AG10803 (cell line): Measurements from ENCODE around the gene MAPKAP1.

Experiments used
- DNase-seq: peaks from one replicate; pipeline ENCODE4 v3.0.0; 2010; ENCODE audit warnings: low read depth
- H3K4me3 ChIP-seq: 2 replicates; pipeline ENCODE4 v1.5.1; 2011; ENCODE audit warnings: mild to moderate bottlenecking, low read length, control low read depth
- TF ChIP-seq, protein P1 (sequence below): conservative IDR thresholded peaks from 2 replicates; pipeline ENCODE4 v1.5.1; 2011; ENCODE audit warnings: mild to moderate bottlenecking, low read length, control low read depth, inconsistent platforms

The MAPKAP1 gene

DNA sequence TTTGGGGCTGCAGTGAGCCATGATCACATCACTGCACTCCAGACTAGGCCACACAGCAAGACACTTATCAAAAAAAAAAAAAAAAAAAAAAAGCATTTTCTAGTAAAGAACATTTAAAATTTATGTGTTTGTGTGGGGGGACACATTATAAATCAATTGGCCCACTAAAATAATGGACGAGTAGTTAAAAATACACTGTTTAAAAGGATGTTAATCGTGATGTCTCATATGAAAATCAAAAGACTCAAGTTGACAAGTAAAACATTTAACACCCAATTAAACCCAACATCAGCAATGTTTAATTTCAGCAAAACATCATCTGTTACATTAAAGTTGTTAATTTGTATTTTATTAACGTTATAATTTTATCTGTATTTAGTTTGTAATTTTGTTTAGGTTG lies 152.3 kb downstream of the MAPKAP1 start:
- DNase-seq: no peak
- TF ChIP-seq, protein P1, sequence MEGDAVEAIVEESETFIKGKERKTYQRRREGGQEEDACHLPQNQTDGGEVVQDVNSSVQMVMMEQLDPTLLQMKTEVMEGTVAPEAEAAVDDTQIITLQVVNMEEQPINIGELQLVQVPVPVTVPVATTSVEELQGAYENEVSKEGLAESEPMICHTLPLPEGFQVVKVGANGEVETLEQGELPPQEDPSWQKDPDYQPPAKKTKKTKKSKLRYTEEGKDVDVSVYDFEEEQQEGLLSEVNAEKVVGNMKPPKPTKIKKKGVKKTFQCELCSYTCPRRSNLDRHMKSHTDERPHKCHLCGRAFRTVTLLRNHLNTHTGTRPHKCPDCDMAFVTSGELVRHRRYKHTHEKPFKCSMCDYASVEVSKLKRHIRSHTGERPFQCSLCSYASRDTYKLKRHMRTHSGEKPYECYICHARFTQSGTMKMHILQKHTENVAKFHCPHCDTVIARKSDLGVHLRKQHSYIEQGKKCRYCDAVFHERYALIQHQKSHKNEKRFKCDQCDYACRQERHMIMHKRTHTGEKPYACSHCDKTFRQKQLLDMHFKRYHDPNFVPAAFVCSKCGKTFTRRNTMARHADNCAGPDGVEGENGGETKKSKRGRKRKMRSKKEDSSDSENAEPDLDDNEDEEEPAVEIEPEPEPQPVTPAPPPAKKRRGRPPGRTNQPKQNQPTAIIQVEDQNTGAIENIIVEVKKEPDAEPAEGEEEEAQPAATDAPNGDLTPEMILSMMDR: no peak
- H3K4me3 ChIP-seq: no peak overlapping the region

DNA sequence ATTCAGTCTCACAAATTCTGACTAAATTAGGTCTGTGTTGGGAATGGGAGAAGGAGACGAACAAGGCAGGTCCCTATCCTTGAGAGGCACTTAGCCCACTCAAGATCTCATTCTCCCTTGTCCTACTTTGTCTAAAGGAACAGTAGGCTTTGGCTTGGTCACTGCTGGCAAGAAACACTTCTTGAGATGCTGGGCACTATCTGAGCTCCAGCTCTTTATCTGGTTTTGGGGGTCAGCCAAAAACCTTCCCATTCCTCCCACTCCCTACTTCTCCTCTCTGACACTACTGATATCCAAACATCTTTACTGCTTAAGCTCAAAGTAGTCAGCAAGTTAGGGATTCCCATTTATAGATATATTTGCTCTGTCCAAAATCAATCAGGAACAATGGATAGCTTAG lies 155.2 kb downstream of the MAPKAP1 start:
- no peak overlapping the region for H3K4me3 ChIP-seq
- TF ChIP-seq, protein P1: no peak
- DNase-seq: no peak

DNA sequence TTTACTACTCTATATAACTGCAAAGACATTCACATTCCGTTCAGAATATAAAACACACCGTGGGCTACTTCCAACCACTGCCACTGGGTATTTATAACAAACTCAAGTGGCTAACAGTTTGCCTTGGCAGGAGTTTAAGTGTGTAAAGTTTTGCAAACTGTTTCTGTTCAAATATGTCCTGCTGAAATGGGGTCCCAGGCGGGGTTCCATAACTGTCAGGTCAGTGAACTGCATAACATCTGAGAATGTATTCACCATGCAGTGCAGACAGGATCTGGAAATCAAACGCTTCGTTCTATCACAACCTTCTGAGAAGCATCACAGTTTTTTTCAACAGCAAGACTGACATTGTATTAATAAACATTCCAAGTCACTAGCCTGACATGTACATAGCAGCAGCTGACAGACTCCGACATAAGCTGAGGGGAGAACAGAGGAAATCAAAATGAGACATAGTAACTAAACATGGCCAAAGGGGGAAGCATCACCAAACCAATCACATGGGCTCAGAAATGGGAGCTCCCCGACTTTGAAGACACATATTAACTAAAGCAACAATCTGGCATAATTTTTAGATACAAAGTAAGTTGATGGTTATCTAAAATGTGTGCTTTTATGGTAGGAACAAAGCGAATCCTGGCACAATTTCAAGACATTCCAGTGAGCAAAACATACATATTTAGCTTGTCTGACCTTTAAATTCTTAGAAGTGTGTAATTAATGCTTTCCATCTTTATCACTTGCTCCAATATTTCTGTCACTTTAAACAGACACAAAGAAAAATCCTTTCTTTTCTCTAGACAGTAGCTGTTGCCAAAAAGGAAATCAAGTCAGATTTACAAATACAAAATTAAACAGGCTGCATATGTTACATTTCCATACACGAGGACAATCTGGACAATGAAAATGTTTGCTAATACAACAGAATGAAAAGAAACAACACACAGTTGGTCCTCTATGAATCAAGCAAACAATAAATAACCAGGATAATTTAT lies 156.8 kb downstream of the MAPKAP1 start:
- no peak overlapping the region for H3K4me3 ChIP-seq
- DNase-seq: peak; percentile 44
- TF ChIP-seq, protein P1: no peak; the same call in 1 of the 2 replicates

DNA sequence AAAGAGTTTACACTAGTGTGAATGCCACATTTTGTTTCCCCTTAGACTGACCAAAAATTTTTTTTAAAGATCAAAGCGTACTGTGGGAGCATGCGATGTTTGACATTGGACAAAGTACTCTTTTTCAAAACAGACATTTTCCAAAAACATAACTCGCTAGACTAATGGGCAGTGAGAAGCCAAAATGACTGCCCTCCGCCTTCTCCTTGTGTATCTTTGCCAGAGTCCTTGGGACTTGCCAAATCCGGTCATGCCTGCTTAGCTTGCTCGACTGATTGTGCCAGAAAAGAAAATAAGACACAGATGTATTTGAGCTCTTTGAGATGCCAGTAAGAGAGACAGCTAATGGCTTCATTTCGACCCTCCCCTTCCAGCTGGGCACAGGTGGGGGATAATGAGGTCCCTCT lies 157.5 kb downstream of the MAPKAP1 start:
- TF ChIP-seq, protein P1: no peak
- peak; percentile 86 for DNase-seq
- H3K4me3 ChIP-seq: no peak overlapping the region

DNA sequence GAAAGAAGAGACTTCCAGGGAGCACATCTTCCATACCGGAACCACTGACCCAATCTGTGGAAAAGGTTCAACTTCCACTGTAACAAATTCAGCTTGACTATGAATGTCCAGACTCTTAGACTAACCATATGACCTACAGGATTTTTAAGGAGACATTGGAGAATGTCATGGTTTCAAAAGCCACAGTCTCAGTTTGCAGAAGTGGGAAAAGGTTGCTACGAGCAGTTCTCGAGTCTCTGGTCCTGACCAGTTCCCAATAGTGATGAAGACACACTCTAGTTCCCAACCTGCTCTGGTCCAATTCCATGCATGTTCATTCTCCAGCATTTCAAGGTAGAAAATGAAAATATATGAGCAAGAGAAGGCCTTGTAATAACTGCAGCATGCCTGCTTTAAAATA lies 158.0 kb downstream of the MAPKAP1 start:
- TF ChIP-seq, protein P1: no peak
- DNase-seq: no peak

DNA sequence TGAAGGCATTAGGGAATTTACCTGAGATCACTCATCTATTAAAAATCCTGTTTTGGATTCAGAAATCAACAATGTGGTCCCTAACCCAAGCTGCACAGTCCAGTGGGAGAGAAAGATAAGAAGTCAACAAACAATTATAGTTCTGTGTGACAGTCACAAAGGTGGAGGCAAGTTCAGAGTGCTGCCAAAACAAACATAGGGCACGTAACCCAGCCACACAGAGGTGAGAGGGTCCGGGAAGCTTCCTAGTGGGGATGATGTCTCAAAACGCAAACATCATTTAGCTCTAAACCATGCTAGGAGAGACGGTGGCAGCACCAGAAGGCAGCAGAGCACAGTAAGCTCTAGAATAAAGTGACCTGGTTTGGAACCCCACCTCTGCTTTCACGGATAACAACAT lies 158.9 kb downstream of the MAPKAP1 start:
- H3K4me3 ChIP-seq: no peak overlapping the region
- TF ChIP-seq, protein P1: no peak
- no peak for DNase-seq

More for the DNA sequence above, 158.0 kb downstream of the MAPKAP1 start:
- H3K4me3 ChIP-seq: no peak overlapping the region

DNA sequence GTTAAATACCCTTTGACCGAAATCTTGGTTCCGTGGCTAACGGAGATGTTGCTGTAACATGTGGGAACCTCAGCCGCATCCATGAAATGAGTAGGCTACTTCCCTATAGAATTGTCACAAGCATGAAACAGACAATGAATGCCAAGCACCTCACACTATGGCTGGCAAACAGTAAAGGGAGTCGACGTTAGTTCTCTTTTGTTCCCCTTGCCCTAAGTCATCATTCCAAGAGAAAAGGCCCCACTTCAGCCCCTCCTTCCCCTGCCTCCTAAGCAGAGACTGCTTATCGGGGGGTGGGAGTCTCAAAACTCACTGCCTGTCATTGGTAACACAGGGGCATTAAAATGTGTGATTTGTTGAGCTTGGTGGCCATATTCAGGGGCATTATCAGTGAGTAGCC lies 159.6 kb downstream of the MAPKAP1 start:
- no peak for DNase-seq
- H3K4me3 ChIP-seq: no peak overlapping the region
- TF ChIP-seq, protein P1: no peak
